Spleen (tissue), 11 donors: Measurements from ENCODE around the gene MTFR1L. TPM values are rescaled to one million over a fixed set of nuclear protein-coding genes. Genes with fewer than 3 reads are reported as not detected.

Experiments used
- DNase-seq: peaks from one replicate; pipeline ENCODE4 v3.0.0-alpha.2; 2020
- H3K27ac ChIP-seq, 8 donors: fragments of 200-600 bp; sonication (generic) in 7 of 8; 1 replicate in 4 of 8; 2 replicates in 4 of 8; pipeline versions ENCODE4 v1.5.0 to v1.8.0; 2016 to 2021; ENCODE audit warnings: inconsistent platforms in 4 of 8, mild to moderate bottlenecking in 4 of 8, moderate library complexity in 1 of 8
- H3K27me3 ChIP-seq, 7 donors: fragments of 200-600 bp; sonication (generic) in 6 of 7; replicated peaks in 1 of 7; 1 replicate in 4 of 7; 2 replicates in 3 of 7; pipeline versions ENCODE4 v1.5.0 to v1.8.0; 2016 to 2021; ENCODE audit warnings: inconsistent platforms in 3 of 7, mild to moderate bottlenecking in 1 of 7
- H3K36me3 ChIP-seq, 6 donors: fragments of 200-600 bp; sonication (generic) in 5 of 6; 1 replicate in 4 of 6; 2 replicates in 2 of 6; pipeline versions ENCODE4 v1.5.0 to v1.8.0; 2016 to 2021; ENCODE audit warnings: inconsistent platforms in 2 of 6
- H3K4me1 ChIP-seq, 6 donors: fragments of 200-600 bp; sonication (generic) in 5 of 6; 1 replicate in 3 of 6; 2 replicates in 3 of 6; pipeline versions ENCODE4 v1.5.0 to v1.8.0; 2016 to 2021; ENCODE audit warnings: inconsistent platforms in 3 of 6
- H3K4me3 ChIP-seq, 8 donors: fragments of 200-600 bp; sonication (generic) in 7 of 8; 1 replicate in 4 of 8; 2 replicates in 4 of 8; pipeline versions ENCODE4 v1.5.0 to v1.8.0; 2016 to 2021; ENCODE audit warnings: inconsistent platforms in 4 of 8, mild to moderate bottlenecking in 4 of 8, moderate library complexity in 2 of 8
- H3K9me3 ChIP-seq, 8 donors: fragments of 200-600 bp; sonication (generic) in 7 of 8; 1 replicate in 4 of 8; 2 replicates in 4 of 8; pipeline versions ENCODE4 v1.5.0 to v1.8.0; 2016 to 2021; ENCODE audit warnings: inconsistent platforms in 4 of 8
- CTCF ChIP-seq, 11 experiments: fragments of 200-600 bp in 7 of 11; fragments of 450-650 bp in 4 of 11; sonication (generic) in 4 of 11; IDR thresholded peaks in 8 of 11; conservative IDR thresholded peaks in 3 of 11; 1 replicate in 7 of 11; 2 replicates in 4 of 11; pipeline versions ENCODE4 v1.4.0 to v1.8.0; 2016 to 2021; ENCODE audit warnings: antibody characterized with exemption in 11 of 11, inconsistent platforms in 4 of 11, mild to moderate bottlenecking in 1 of 11
- POLR2A ChIP-seq, 3 donors: fragments of 450-650 bp; IDR thresholded peaks; one replicate each; pipeline ENCODE4 v1.5.1; 2017; ENCODE audit warnings: antibody characterized with exemption in 3 of 3, mild to moderate bottlenecking in 1 of 3
- POLR2AphosphoS5 ChIP-seq, 3 donors: sonication (generic); formaldehyde crosslinking; IDR thresholded peaks; one replicate each; pipeline ENCODE4 v1.5.1; 2017; ENCODE audit warnings: antibody characterized with exemption in 3 of 3
- WGBS, 5 donors: extraction: QIAGEN DNeasy Blood & Tissue Kit in 3 of 5; methylation state at CpG; one replicate each; pipeline versions ENCODE4 v1.1.5 to v1.1.7; 2013 to 2018; 5-methylcytosine and 5-hydroxymethylcytosine counted together
- intact Hi-C: fragments of 100-400 bp; cut with DNase I; formaldehyde crosslinking; loops from one replicate; pipeline ENCODE4 v1.15.0; 2023; ENCODE audit warnings: low total_unique reads
- polyA plus RNA-seq, 3 donors: library from polyadenylated mRNA; stranded (reverse); fragments of 200-250 nt; gene quantifications; one replicate each; pipeline ENCODE4 v1.2.1, GENCODE V29; 2013
- small RNA-seq, 4 donors: library from RNA; depleted of rRNA; stranded (forward); fragments of <200 nt; gene quantifications; one replicate each; pipeline ENCODE3, GENCODE V24; 2016
- total RNA-seq, 7 donors: library from RNA; depleted of rRNA in 3 of 7; stranded (reverse); fragments of >200 nt in 3 of 7; fragmentation: NEBNext Ultra II Directional in 4 of 7; extraction: Animal tissue kit (Norgen Biotek cat#: 25700) in 4 of 7; gene quantifications; one replicate each; pipeline versions ENCODE4 v1.1.0 to v1.2.1, GENCODE V29; 2016 to 2021
- donor health status: healthy with polysubstance abuse.
- donor health status: DM: no; HTN: no; CAD: no; lungs with moderate emphysema.
- donor health status: DM: no; HTN: no; CAD: no.
- donor health status: Bipolar disorder and iron deficiency.
- donor health status: healthy.
- donor health status: DM: no; HTN: no; CAD: no.
- donor health status: DM: yes; HTN: yes; CAD: no.

Gene MTFR1L
- total and polyA plus RNA-seq, 10 donors: 32.1 to 74.7 (median 50.3) TPM

GRCh38 chr1:25879675-25880074, 59.9 kb downstream of the MTFR1L start:
- TF ChIP-seq CTCF (IDR thresholded peaks at IDR 0.05 in 8 of 11, conservative IDR thresholded peaks at IDR 0.05 in 3 of 11) (no peak), POLR2AphosphoS5 (IDR thresholded peaks at IDR 0.05) (peak in 1 of 3 donors; percentile 15), POLR2A (IDR thresholded peaks at IDR 0.05) (no peak)
- 39 to 77% (median 73%) methylated on average over 2 of the region's 2 CpGs for WGBS, 5 donors
- Histone ChIP-seq H3K4me1 (peaks cover 3 to 42% (median 22%) of the 10 kb centered on the region in 6 donors), H3K27me3 (no peaks in the 10 kb centered on the region), H3K27ac (no peak overlapping the region), H3K4me3 (no peak overlapping the region), H3K9me3 (no peaks in the 10 kb centered on the region), H3K36me3 (no peaks in the 10 kb centered on the region)
- intact Hi-C loops: loop anchor here (10.0 kb wide), 1 partner anchor 55 kb away; no protein-coding TSS in a partner anchor
- DNase-seq: peak; percentile 54

- peaks cover 0 to 35% (median 16%) of the 10 kb centered on the region in 6 donors for H3K4me1 ChIP-seq
- H3K27ac ChIP-seq: no peak overlapping the region
- intact Hi-C loops: no loop called here
- TF ChIP-seq POLR2AphosphoS5 (IDR thresholded peaks at IDR 0.05) (no peak), CTCF (IDR thresholded peaks at IDR 0.05 in 8 of 11, conservative IDR thresholded peaks at IDR 0.05 in 3 of 11) (no peak)
- peak; percentile 20 for DNase-seq
- H3K9me3 ChIP-seq: no peaks in the 10 kb centered on the region
- no peaks in the 10 kb centered on the region for H3K36me3 ChIP-seq
- WGBS, 5 donors: 93 to 97% (median 95%) methylated on average over 5 of the region's 5 CpGs
- no peaks in the 10 kb centered on the region for H3K27me3 ChIP-seq
- no peak overlapping the region for H3K4me3 ChIP-seq
Observed at GRCh38 chr1:25880518-25880917, 60.8 kb downstream of the MTFR1L start.

GRCh38 chr1:25881266-25881665, 61.5 kb downstream of the MTFR1L start:
- WGBS, 5 donors: 91 to 95% (median 92%) methylated on average over 5 to 11 of the region's 11 CpGs
- TF ChIP-seq POLR2AphosphoS5 (IDR thresholded peaks at IDR 0.05) (no peak), CTCF (IDR thresholded peaks at IDR 0.05 in 8 of 11, conservative IDR thresholded peaks at IDR 0.05 in 3 of 11) (no peak), POLR2A (IDR thresholded peaks at IDR 0.05) (no peak)
- Histone ChIP-seq H3K36me3 (no peaks in the 10 kb centered on the region), H3K9me3 (no peaks in the 10 kb centered on the region), H3K27ac (no peak overlapping the region), H3K27me3 (no peaks in the 10 kb centered on the region), H3K4me3 (no peak overlapping the region), H3K4me1 (peaks cover 0 to 27% (median 10%) of the 10 kb centered on the region in 6 donors)
- DNase-seq: peak; percentile 71
- intact Hi-C loops: no loop called here

Small RNA genes within 50 kb of the gene (small RNA-seq; reads per million reads assigned to genes)
- gene RF00019: 0 reads per million in 4 donors

Other genes starting within 250 kb of the MTFR1L start
- gene MAN1C1, start 203.2 kb upstream of the MTFR1L start, total RNA-seq: 10 to 100 TPM; 25.0 to 54.3 (median 47.2) TPM
- gene MAN1C1, start 203.2 kb upstream of the MTFR1L start, polyA plus RNA-seq: 1 to 10 TPM; 4.6 to 7.0 (median 6.9) TPM
- 10 to 100 TPM; 41.4 to 80.9 (median 59.2) TPM for gene SELENON, start 19.8 kb upstream of the MTFR1L start, total RNA-seq
- 10 to 100 TPM in 1 of 3 donors, 1 to 10 TPM in 2; 9.7 to 25.8 (median 9.7) TPM for gene SELENON, start 19.8 kb upstream of the MTFR1L start, polyA plus RNA-seq
- gene AUNIP, start 39.5 kb downstream of the MTFR1L start, total RNA-seq: 1 to 10 TPM in 1 of 7 donors, under 1 TPM in 3, not detected in 3; 0.28 to 1.3 (median 0.71) TPM
- gene AUNIP, start 39.5 kb downstream of the MTFR1L start, polyA plus RNA-seq: under 1 TPM; 0.07 to 0.61 (median 0.38) TPM
- 10 to 100 TPM in 4 of 7 donors, 1 to 10 TPM in 3; 9.2 to 14.2 (median 11.9) TPM for gene PAQR7, start 55.8 kb downstream of the MTFR1L start, total RNA-seq
- gene PAQR7, start 55.8 kb downstream of the MTFR1L start, polyA plus RNA-seq: 1 to 10 TPM; 3.0 to 4.8 (median 4.0) TPM
- gene STMN1, start 86.5 kb downstream of the MTFR1L start, total RNA-seq: 10 to 100 TPM; 40.3 to 59.5 (median 47.8) TPM
- gene STMN1, start 86.5 kb downstream of the MTFR1L start, polyA plus RNA-seq: 100 to 1,000 TPM in 1 of 3 donors, 10 to 100 TPM in 2; 48.4 to 174 (median 95.8) TPM
- gene PAFAH2, start 178.1 kb downstream of the MTFR1L start, total RNA-seq: 10 to 100 TPM; 12.9 to 19.7 (median 13.9) TPM
- gene PAFAH2, start 178.1 kb downstream of the MTFR1L start, polyA plus RNA-seq: 1 to 10 TPM; 3.9 to 5.3 (median 4.7) TPM
- gene EXTL1, start 201.8 kb downstream of the MTFR1L start, total RNA-seq: 1 to 10 TPM; 2.3 to 8.6 (median 4.9) TPM
- 1 to 10 TPM in 1 of 3 donors, under 1 TPM in 2; 0.30 to 3.6 (median 0.63) TPM for gene EXTL1, start 201.8 kb downstream of the MTFR1L start, polyA plus RNA-seq
- not detected for gene SLC30A2, start 226.2 kb downstream of the MTFR1L start, total RNA-seq
- gene SLC30A2, start 226.2 kb downstream of the MTFR1L start, polyA plus RNA-seq: not detected
- under 1 TPM in 2 of 7 donors, not detected in 5; 0.19 to 0.61 TPM for gene TRIM63, start 247.7 kb downstream of the MTFR1L start, total RNA-seq
- gene TRIM63, start 247.7 kb downstream of the MTFR1L start, polyA plus RNA-seq: under 1 TPM; 0.13 to 0.33 (median 0.30) TPM